Neural cell (in vitro differentiated cells): ENCODE results near the gene MYCBPAP. TPM values are rescaled to one million over a fixed set of nuclear protein-coding genes. Genes with fewer than 3 reads are reported as not detected.

ENCODE experiments used
- H2AFZ ChIP-seq: fragments of 200-600, 300-800 bp; sonication (generic), shearing (Covaris generic); 2 replicates; pipeline ENCODE4 v1.6.0; 2014; ENCODE audit warnings: low read depth, mild to moderate bottlenecking, antibody characterized with exemption, low read length, moderate library complexity
- H3F3A ChIP-seq: fragments of 200-600 bp; shearing (Covaris generic); 2 replicates; pipeline ENCODE4 v1.6.1; 2016; ENCODE audit warnings: mild to moderate bottlenecking, moderate library complexity, mixed read lengths, antibody characterized with exemption, low read length; ENCODE audit not compliant: insufficient read depth, poor library complexity, severe bottlenecking
- H3K27ac ChIP-seq: fragments of 200-600, 300-800 bp; sonication (generic), shearing (Covaris generic); 2 replicates; pipeline ENCODE4 v1.5.1; 2014; ENCODE audit warnings: mild to moderate bottlenecking, low read length, moderate library complexity
- H3K27me3 ChIP-seq: fragments of 300-800, 200-600 bp; sonication (generic), shearing (Covaris generic); 2 replicates; pipeline ENCODE4 v1.6.0; 2014; ENCODE audit warnings: mild to moderate bottlenecking, low read depth, low read length, moderate library complexity; ENCODE audit not compliant: insufficient read depth
- H3K36me3 ChIP-seq: fragments of 300-800, 200-600 bp; sonication (generic), shearing (Covaris generic); 2 replicates; pipeline ENCODE4 v1.5.1; 2014; ENCODE audit warnings: mild to moderate bottlenecking, antibody characterized with exemption, low read length, moderate library complexity; ENCODE audit not compliant: insufficient read depth
- H3K4me2 ChIP-seq: fragments of 300-800, 200-600 bp; sonication (generic), shearing (Covaris generic); 2 replicates; pipeline ENCODE4 v1.6.0; 2014; ENCODE audit warnings: mild to moderate bottlenecking, low read length
- H3K4me3 ChIP-seq: fragments of 300-800, 200-600 bp; sonication (generic), shearing (Covaris generic); 2 replicates; pipeline ENCODE4 v1.5.1; 2014; ENCODE audit warnings: mild to moderate bottlenecking, low read length, moderate library complexity
- H3K79me2 ChIP-seq: fragments of 200-600 bp; shearing (Covaris generic); replicated peaks from 2 replicates; pipeline ENCODE4 v1.6.0; 2014; ENCODE audit warnings: mild to moderate bottlenecking, low read length, moderate library complexity; ENCODE audit not compliant: insufficient read depth
- H3K9ac ChIP-seq: fragments of 300-800, 200-600 bp; sonication (generic), shearing (Covaris generic); 2 replicates; pipeline ENCODE4 v1.6.1; 2016; ENCODE audit warnings: mild to moderate bottlenecking, low read length, mixed read lengths
- H3K9me2 ChIP-seq: fragments of 200-600 bp; shearing (Covaris generic); 2 replicates; pipeline ENCODE4 v1.6.1; 2016; ENCODE audit warnings: mild to moderate bottlenecking, low read length, mixed read lengths; ENCODE audit not compliant: insufficient read depth
- H3K9me3 ChIP-seq: fragments of 200-600, 300-800 bp; sonication (generic), shearing (Covaris generic); 2 replicates; pipeline ENCODE4 v1.6.1; 2016; ENCODE audit warnings: mild to moderate bottlenecking, mixed run types, low read length, moderate library complexity, mixed read lengths
- H4K20me1 ChIP-seq: fragments of 200-600 bp; shearing (Covaris generic); 2 replicates; pipeline ENCODE4 v1.6.1; 2016; ENCODE audit warnings: mild to moderate bottlenecking, mixed run types; ENCODE audit not compliant: insufficient read depth
- CTCF ChIP-seq: fragments of 450-650 bp; IDR thresholded peaks from 2 replicates; pipeline ENCODE4 v1.5.1; 2014; ENCODE audit warnings: antibody characterized with exemption, mild to moderate bottlenecking, moderate library complexity; ENCODE audit not compliant: poor library complexity, severe bottlenecking
- EP300 ChIP-seq: fragments of 450-650 bp; conservative IDR thresholded peaks from 2 replicates; pipeline ENCODE4 v1.6.1; 2014; ENCODE audit warnings: antibody characterized with exemption, mild to moderate bottlenecking, moderate library complexity; ENCODE audit not compliant: poor library complexity, severe bottlenecking
- EZH2 ChIP-seq: fragments of 200-600, 300-800 bp; shearing (Covaris generic), sonication (generic); IDR thresholded peaks from 2 replicates; pipeline ENCODE4 v1.6.1; 2014; ENCODE audit warnings: antibody characterized with exemption, low read length, borderline replicate concordance, mild to moderate bottlenecking; ENCODE audit not compliant: insufficient read depth, poor library complexity, severe bottlenecking
- MXI1 ChIP-seq: fragments of 450-650 bp; conservative IDR thresholded peaks from 2 replicates; pipeline ENCODE4 v1.6.1; 2014; ENCODE audit warnings: antibody characterized with exemption, mild to moderate bottlenecking; ENCODE audit not compliant: poor library complexity, severe bottlenecking
- POLR2AphosphoS5 ChIP-seq: IDR thresholded peaks from 2 replicates; pipeline ENCODE4 v1.6.1; 2012
- RAD21 ChIP-seq: fragments of 450-650 bp; conservative IDR thresholded peaks from 2 replicates; pipeline ENCODE4 v1.6.1; 2014; ENCODE audit warnings: antibody characterized with exemption, mild to moderate bottlenecking, moderate library complexity
- REST ChIP-seq: IDR thresholded peaks from 2 replicates; pipeline ENCODE4 v1.6.1; 2012; ENCODE audit warnings: borderline replicate concordance
- SMC3 ChIP-seq: fragments of 450-650 bp; conservative IDR thresholded peaks from 2 replicates; pipeline ENCODE4 v1.6.1; 2014; ENCODE audit warnings: antibody characterized with exemption, mild to moderate bottlenecking, moderate library complexity; ENCODE audit not compliant: poor library complexity
- TAF1 ChIP-seq: IDR thresholded peaks from 2 replicates; pipeline ENCODE4 v1.6.1; 2012; ENCODE audit warnings: low read depth
- polyA plus RNA-seq: library from polyadenylated mRNA; depleted of rRNA; stranded (reverse); fragments of >200 nt; gene quantifications from 2 replicates; pipeline ENCODE4 v1.2.3, GENCODE V29; 2014

Gene MYCBPAP
- polyA plus RNA-seq, 1 donor from 2014 or later: 0.35 TPM

GRCh38 chr17:50518384-50519023 is 10.3 kb downstream of the MYCBPAP start:
- Histone ChIP-seq H3K9me2 (no peaks in the 10 kb centered on the region), H3K36me3 (no peaks in the 10 kb centered on the region), H3K27ac (no peak overlapping the region), H3K79me2 (no peaks in the 10 kb centered on the region), H3F3A (no peaks in the 10 kb centered on the region), H4K20me1 (no peaks in the 10 kb centered on the region), H3K9me3 (no peaks in the 10 kb centered on the region), H3K4me2 (no peak overlapping the region), H3K4me3 (no peak overlapping the region), H3K27me3 (no peaks in the 10 kb centered on the region), H2AFZ (no peak overlapping the region), H3K9ac (no peak overlapping the region)
- TF ChIP-seq POLR2AphosphoS5: no peak
- no peak for TF ChIP-seq EP300

- Histone ChIP-seq H3K4me3 (no peak overlapping the region), H3K79me2 (no peaks in the 10 kb centered on the region), H3K36me3 (no peaks in the 10 kb centered on the region), H3K9me3 (no peaks in the 10 kb centered on the region), H4K20me1 (no peaks in the 10 kb centered on the region), H3F3A (no peaks in the 10 kb centered on the region), H3K9me2 (no peaks in the 10 kb centered on the region), H3K27ac (no peak overlapping the region), H2AFZ (no peak overlapping the region), H3K27me3 (no peaks in the 10 kb centered on the region), H3K4me2 (no peak overlapping the region), H3K9ac (no peak overlapping the region)
- TF ChIP-seq RAD21: no peak
- no peak for TF ChIP-seq SMC3
- no peak for TF ChIP-seq REST
- no peak for TF ChIP-seq EP300
- TF ChIP-seq MXI1: no peak
- TF ChIP-seq TAF1: no peak
- TF ChIP-seq POLR2AphosphoS5: no peak
- TF ChIP-seq CTCF: no peak
- TF ChIP-seq EZH2: no peak
Observed at GRCh38 chr17:50519141-50519834, 11.0 kb downstream of the MYCBPAP start.
